SJCRH30 (cell line): Measurements from ENCODE around the gene ERV3-1. TPM values are rescaled to one million over a fixed set of nuclear protein-coding genes. Genes with fewer than 3 reads are reported as not detected.

Experiments
- total RNA-seq: library from RNA; depleted of rRNA; stranded (reverse); fragments of >200 nt; shearing (Covaris generic); gene quantifications from 2 replicates; pipeline ENCODE4 v1.2.3, GENCODE V29; 2014; rRNA removed

ERV3-1 gene
- total RNA-seq, 1 experiment from 2014 or later = 9.3 TPM

Other genes starting within 250 kb of the ERV3-1 start
- 17.8 and 19.1 TPM in 2 replicates for gene ZNF138, start 212.3 kb downstream of the ERV3-1 start, total RNA-seq
- 18.9 and 21.1 TPM in 2 replicates for gene ZNF273, start 103.4 kb downstream of the ERV3-1 start, total RNA-seq
- gene ZNF117, start 15.7 kb downstream of the ERV3-1 start, total RNA-seq = 7.1 and 9.8 TPM in 2 replicates